ENCODE results near the gene LIPC.

Gene LIPC

GRCh38 chr15:58559904-58560588 lies 128.3 kb downstream of the LIPC start:
- DNase-seq = no peak

GRCh38 chr15:58561321-58561720 lies 129.5 kb downstream of the LIPC start:
- no peak for DNase-seq

GRCh38 chr15:58562135-58562534 lies 130.3 kb downstream of the LIPC start:
- DNase-seq = no peak

GRCh38 chr15:58564981-58565380 lies 133.2 kb downstream of the LIPC start:
- no peak for DNase-seq

- no peak for DNase-seq
Measured at GRCh38 chr15:58565619-58566018, 133.8 kb downstream of the LIPC start.

- DNase-seq = no peak
Measured at GRCh38 chr15:58566029-58566428, 134.2 kb downstream of the LIPC start.

- DNase-seq = peak; percentile 75
Measured at GRCh38 chr15:58568157-58568571, 136.4 kb downstream of the LIPC start.

GRCh38 chr15:58569455-58569854 lies 137.7 kb downstream of the LIPC start:
- no peak for DNase-seq

GRCh38 chr15:58571491-58571890 lies 139.7 kb downstream of the LIPC start:
- no peak for DNase-seq

- no peak for DNase-seq
Measured at GRCh38 chr15:58572521-58572920, 140.7 kb downstream of the LIPC start.

GRCh38 chr15:58573270-58573669 lies 141.5 kb downstream of the LIPC start:
- DNase-seq = no peak

- no peak for DNase-seq
Measured at GRCh38 chr15:58574631-58575030, 142.8 kb downstream of the LIPC start.

GRCh38 chr15:58575045-58575786 lies 143.4 kb downstream of the LIPC start:
- no peak for DNase-seq

- no peak for DNase-seq
Measured at GRCh38 chr15:58576657-58577056, 144.9 kb downstream of the LIPC start.

GRCh38 chr15:58582160-58582559 lies 150.4 kb downstream of the LIPC start:
- DNase-seq = no peak

GRCh38 chr15:58583171-58583908 lies 151.5 kb downstream of the LIPC start:
- no peak for DNase-seq

GRCh38 chr15:58584789-58585461 lies 153.1 kb downstream of the LIPC start:
- peak; percentile 58 for DNase-seq

GRCh38 chr15:58585693-58586443 lies 154.1 kb downstream of the LIPC start:
- peak; percentile 46 for DNase-seq

- no peak for DNase-seq
Measured at GRCh38 chr15:58587486-58587885, 155.7 kb downstream of the LIPC start.

GRCh38 chr15:58588096-58588495 lies 156.3 kb downstream of the LIPC start:
- DNase-seq = no peak

GRCh38 chr15:58589047-58589446 lies 157.3 kb downstream of the LIPC start:
- no peak for DNase-seq

- no peak for DNase-seq
Measured at GRCh38 chr15:58590236-58590635, 158.4 kb downstream of the LIPC start.
